Hepatocyte (in vitro differentiated cells): ENCODE results near the gene PLEKHG3. TPM values are rescaled to one million over a fixed set of nuclear protein-coding genes. Genes with fewer than 3 reads are reported as not detected.

Source experiments
- DNase-seq: peaks from one replicate; pipeline ENCODE4 v3.0.0-alpha.2; 2016; ENCODE audit warnings: low spot score
- H2AFZ ChIP-seq: fragments of 200-600 bp; sonication (generic); 2 replicates; pipeline ENCODE4 v1.6.0; 2016; ENCODE audit warnings: antibody characterized with exemption, mild to moderate bottlenecking
- H3K27ac ChIP-seq: fragments of 200-600 bp; sonication (generic); 2 replicates; pipeline ENCODE4 v1.5.1; 2016; ENCODE audit warnings: mild to moderate bottlenecking
- H3K27me3 ChIP-seq: fragments of 200-600 bp; sonication (generic); 2 replicates; pipeline ENCODE4 v1.6.1; 2016
- H3K36me3 ChIP-seq: fragments of 200-600 bp; sonication (generic); replicated peaks from 2 replicates; pipeline ENCODE4 v1.5.1; 2016; ENCODE audit warnings: low read depth; ENCODE audit not compliant: insufficient read depth
- H3K4me1 ChIP-seq: fragments of 200-600 bp; sonication (generic); 2 replicates; pipeline ENCODE4 v1.5.1; 2016; ENCODE audit warnings: mild to moderate bottlenecking, moderate library complexity; ENCODE audit not compliant: insufficient read depth
- H3K4me2 ChIP-seq: fragments of 200-600 bp; sonication (generic); 2 replicates; pipeline ENCODE4 v1.6.0; 2016
- H3K4me3 ChIP-seq: fragments of 200-600 bp; sonication (generic); 2 replicates; pipeline ENCODE4 v1.5.1; 2016; ENCODE audit warnings: mild to moderate bottlenecking
- H3K79me2 ChIP-seq: fragments of 200-600 bp; sonication (generic); 2 replicates; pipeline ENCODE4 v1.6.0; 2017; ENCODE audit warnings: mild to moderate bottlenecking
- H3K9me2 ChIP-seq: fragments of 200-600 bp; sonication (generic); replicated peaks from 2 replicates; pipeline ENCODE4 v1.6.0; 2017; ENCODE audit warnings: mild to moderate bottlenecking; ENCODE audit not compliant: insufficient read depth
- H3K9me3 ChIP-seq: fragments of 200-600 bp; sonication (generic); 2 replicates; pipeline ENCODE4 v1.5.1; 2016; ENCODE audit warnings: low read depth, mild to moderate bottlenecking
- H4K20me1 ChIP-seq: fragments of 200-600 bp; sonication (generic); 2 replicates; pipeline ENCODE4 v1.6.0; 2016; ENCODE audit warnings: mild to moderate bottlenecking; ENCODE audit not compliant: insufficient read depth, poor library complexity, severe bottlenecking
- CTCF ChIP-seq: fragments of 200-600 bp; sonication (generic); IDR thresholded peaks from 2 replicates; pipeline ENCODE4 v1.5.1; 2016; ENCODE audit warnings: antibody characterized with exemption, mild to moderate bottlenecking; ENCODE audit not compliant: poor library complexity
- EZH2 ChIP-seq: fragments of 200-600 bp; sonication (generic); IDR thresholded peaks from 2 replicates; pipeline ENCODE4 v1.6.1; 2016; ENCODE audit warnings: antibody characterized with exemption, mild to moderate bottlenecking, borderline replicate concordance
- EZH2phosphoT487 ChIP-seq: fragments of 200-600 bp; sonication (generic); IDR thresholded peaks from one replicate; pipeline ENCODE4 v1.6.1; 2018; ENCODE audit warnings: antibody characterized with exemption, mild to moderate bottlenecking, low read depth, moderate library complexity; ENCODE audit not compliant: unreplicated experiment, severe bottlenecking
- WGBS: methylation state at CpG from one replicate; pipeline ENCODE4 v1.1.6; 2016; ENCODE audit warnings: low lambda C conversion rate; ENCODE audit errors: missing lambda C conversion rate; 5-methylcytosine and 5-hydroxymethylcytosine counted together
- polyA plus RNA-seq: library from polyadenylated mRNA; unstranded; fragments of >200 nt; fragmentation: Nextera tagmentation; extraction: Ambion mirVana; gene quantifications from 2 replicates; pipeline ENCODE4 v1.2.1, GENCODE V29; 2016
- total RNA-seq: library from RNA; depleted of rRNA; stranded (reverse); fragments of >200 nt; gene quantifications from 2 replicates; pipeline ENCODE4 v1.2.3, GENCODE V29; 2014

The PLEKHG3 gene
- total and polyA plus RNA-seq, 2 experiments from 2014 or later: 42.7 to 54.2 TPM

- Histone ChIP-seq H4K20me1 (no peaks in the 10 kb centered on the region), H3K79me2 (no peaks in the 10 kb centered on the region), H3K4me3 (no peak overlapping the region), H3K9me2 (no peaks in the 10 kb centered on the region), H3K27ac (no peak overlapping the region), H3K4me1 (no peaks in the 10 kb centered on the region), H3K4me2 (no peak overlapping the region), H3K36me3 (no peaks in the 10 kb centered on the region), H3K9me3 (no peaks in the 10 kb centered on the region), H2AFZ (no peak overlapping the region), H3K27me3 (no peaks in the 10 kb centered on the region)
- 79% methylated on average over 6 of the region's 6 CpGs for WGBS
- no peak for TF ChIP-seq EZH2phosphoT487
- no peak for TF ChIP-seq EZH2
- no peak for TF ChIP-seq CTCF
- DNase-seq: no peak
Observed at GRCh38 chr14:64790478-64790877, 86.3 kb downstream of the PLEKHG3 start.

GRCh38 chr14:64792231-64792630 lies 88.0 kb downstream of the PLEKHG3 start:
- 86% methylated on average over 4 of the region's 4 CpGs for WGBS
- H3K79me2 ChIP-seq: no peaks in the 10 kb centered on the region
- no peaks in the 10 kb centered on the region for H4K20me1 ChIP-seq
- no peaks in the 10 kb centered on the region for H3K4me1 ChIP-seq
- H3K9me2 ChIP-seq: no peaks in the 10 kb centered on the region
- no peak overlapping the region for H3K4me2 ChIP-seq
- no peak overlapping the region for H2AFZ ChIP-seq
- no peak overlapping the region for H3K4me3 ChIP-seq
- no peaks in the 10 kb centered on the region for H3K9me3 ChIP-seq
- no peak for TF ChIP-seq EZH2phosphoT487
- H3K27me3 ChIP-seq: no peaks in the 10 kb centered on the region
- no peak for DNase-seq
- no peak overlapping the region for H3K27ac ChIP-seq
- H3K36me3 ChIP-seq: no peaks in the 10 kb centered on the region

- DNase-seq: no peak
- 96% methylated on average over 26 of the region's 26 CpGs for WGBS
- no peaks in the 10 kb centered on the region for H4K20me1 ChIP-seq
- H3K4me3 ChIP-seq: no peak overlapping the region
- H2AFZ ChIP-seq: no peak overlapping the region
- no peak overlapping the region for H3K4me2 ChIP-seq
- H3K9me3 ChIP-seq: no peaks in the 10 kb centered on the region
- H3K36me3 ChIP-seq: no peaks in the 10 kb centered on the region
- H3K27me3 ChIP-seq: no peaks in the 10 kb centered on the region
- H3K4me1 ChIP-seq: no peaks in the 10 kb centered on the region
- H3K27ac ChIP-seq: no peak overlapping the region
- TF ChIP-seq EZH2phosphoT487 (no peak), CTCF (no peak), EZH2 (no peak)
- H3K9me2 ChIP-seq: no peaks in the 10 kb centered on the region
- no peaks in the 10 kb centered on the region for H3K79me2 ChIP-seq
Observed at GRCh38 chr14:64792871-64793560, 88.8 kb downstream of the PLEKHG3 start.

GRCh38 chr14:64795211-64795610 lies 91.0 kb downstream of the PLEKHG3 start:
- Histone ChIP-seq H3K4me3 (no peak overlapping the region), H3K9me3 (no peaks in the 10 kb centered on the region)

More at GRCh38 chr14:64795211-64795610, 91.0 kb downstream of the PLEKHG3 start:
- H3K27ac ChIP-seq: no peak overlapping the region
- H3K27me3 ChIP-seq: no peaks in the 10 kb centered on the region
- no peak overlapping the region for H2AFZ ChIP-seq
- TF ChIP-seq EZH2 (no peak), CTCF (no peak), EZH2phosphoT487 (no peak)
- no peak overlapping the region for H3K4me2 ChIP-seq
- 94% methylated on average over 16 of the region's 16 CpGs for WGBS
- no peak for DNase-seq
- H3K4me1 ChIP-seq: no peaks in the 10 kb centered on the region
- H4K20me1 ChIP-seq: no peaks in the 10 kb centered on the region
- no peaks in the 10 kb centered on the region for H3K79me2 ChIP-seq
- H3K36me3 ChIP-seq: no peaks in the 10 kb centered on the region
- H3K9me2 ChIP-seq: no peaks in the 10 kb centered on the region
